ENCODE data around the gene CHRM5. TPM values are rescaled to one million over a fixed set of nuclear protein-coding genes. Genes with fewer than 3 reads are reported as not detected.

The CHRM5 gene
- total RNA-seq, 1 donor from 2014 or later = not detected

DNA sequence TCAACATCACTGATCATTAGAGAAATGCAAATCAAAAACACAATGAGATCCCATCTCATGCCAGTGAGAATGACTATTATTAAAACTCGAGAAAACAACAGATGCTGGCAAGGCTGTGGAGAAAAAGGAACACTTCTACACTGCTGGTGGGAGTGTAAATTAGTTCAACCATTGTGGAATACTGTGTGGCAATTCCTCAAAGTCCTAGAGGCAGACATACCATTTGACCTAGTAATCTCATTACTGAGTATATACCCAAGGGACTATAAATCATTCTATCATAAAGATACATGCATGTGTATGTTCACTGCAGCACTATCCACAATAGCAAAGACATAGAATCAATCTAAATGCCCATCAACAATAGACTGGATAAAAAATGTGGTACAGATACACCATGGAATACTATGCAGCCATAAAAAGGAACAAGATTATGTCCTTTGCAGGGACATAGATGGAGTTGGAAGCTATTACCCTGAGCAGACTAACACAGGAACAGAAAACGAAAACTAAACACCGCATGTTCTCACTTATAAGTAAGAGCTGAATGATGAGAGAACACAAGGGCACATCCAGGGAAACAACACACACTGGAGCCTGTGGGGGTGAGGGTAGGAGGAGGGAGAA, 85.9 kb downstream of the CHRM5 start:
- TF ChIP-seq, protein P1, sequence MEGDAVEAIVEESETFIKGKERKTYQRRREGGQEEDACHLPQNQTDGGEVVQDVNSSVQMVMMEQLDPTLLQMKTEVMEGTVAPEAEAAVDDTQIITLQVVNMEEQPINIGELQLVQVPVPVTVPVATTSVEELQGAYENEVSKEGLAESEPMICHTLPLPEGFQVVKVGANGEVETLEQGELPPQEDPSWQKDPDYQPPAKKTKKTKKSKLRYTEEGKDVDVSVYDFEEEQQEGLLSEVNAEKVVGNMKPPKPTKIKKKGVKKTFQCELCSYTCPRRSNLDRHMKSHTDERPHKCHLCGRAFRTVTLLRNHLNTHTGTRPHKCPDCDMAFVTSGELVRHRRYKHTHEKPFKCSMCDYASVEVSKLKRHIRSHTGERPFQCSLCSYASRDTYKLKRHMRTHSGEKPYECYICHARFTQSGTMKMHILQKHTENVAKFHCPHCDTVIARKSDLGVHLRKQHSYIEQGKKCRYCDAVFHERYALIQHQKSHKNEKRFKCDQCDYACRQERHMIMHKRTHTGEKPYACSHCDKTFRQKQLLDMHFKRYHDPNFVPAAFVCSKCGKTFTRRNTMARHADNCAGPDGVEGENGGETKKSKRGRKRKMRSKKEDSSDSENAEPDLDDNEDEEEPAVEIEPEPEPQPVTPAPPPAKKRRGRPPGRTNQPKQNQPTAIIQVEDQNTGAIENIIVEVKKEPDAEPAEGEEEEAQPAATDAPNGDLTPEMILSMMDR (IDR thresholded peaks at IDR 0.05; ENCODE audit: partially characterized antibody, unreplicated experiment) = no peak
- H3K4me1 Mint-ChIP-seq (ENCODE audit: low read depth, unreplicated experiment) = no peaks in the 10 kb centered on the region
- peaks cover 7% of the 10 kb centered on the region for H3K9me3 Mint-ChIP-seq (ENCODE audit: unreplicated experiment)
- no peak overlapping the region for H3K27ac Mint-ChIP-seq (ENCODE audit: unreplicated experiment)
- peaks cover 28% of the 10 kb centered on the region for H3K36me3 Mint-ChIP-seq (ENCODE audit: unreplicated experiment)
- no peak for DNase-seq
- no peaks in the 10 kb centered on the region for H3K27me3 Mint-ChIP-seq (ENCODE audit: unreplicated experiment)
- H3K4me3 Mint-ChIP-seq (ENCODE audit: unreplicated experiment) = no peak overlapping the region

DNA sequence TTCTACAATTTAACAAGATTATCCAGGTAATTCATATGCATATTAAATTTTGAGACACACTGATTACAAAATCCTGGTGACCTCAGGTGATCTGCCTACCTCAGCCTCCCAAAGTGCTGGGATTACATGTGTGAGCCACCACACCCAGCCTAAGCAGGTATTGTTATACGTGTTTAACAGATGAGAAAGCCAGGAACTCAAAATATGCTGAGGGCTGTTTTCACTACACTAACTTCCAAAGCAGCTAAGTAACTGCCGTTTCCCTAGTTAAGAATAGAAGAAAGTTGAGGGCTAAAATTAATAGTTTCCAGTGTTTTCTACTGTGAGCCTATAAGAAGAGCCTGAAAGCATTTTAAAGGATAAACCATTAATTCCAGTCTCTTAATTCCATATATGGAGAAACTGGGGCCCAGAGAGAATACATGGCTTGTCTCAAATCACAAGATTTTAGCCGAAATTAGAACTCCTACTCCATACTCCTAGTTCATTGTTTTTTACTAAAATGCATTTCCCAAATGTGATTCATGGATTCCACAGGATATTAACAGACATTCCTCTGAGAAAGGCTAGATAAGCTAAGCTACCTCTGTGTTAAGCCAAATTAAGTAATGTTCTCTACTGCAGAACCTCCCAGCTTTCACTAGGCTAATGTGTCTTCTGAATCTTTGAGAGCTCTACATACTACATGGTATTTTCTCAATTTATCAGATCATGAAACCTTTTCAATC, 87.7 kb downstream of the CHRM5 start:
- H3K36me3 Mint-ChIP-seq (ENCODE audit: unreplicated experiment) = peaks cover 15% of the 10 kb centered on the region
- no peaks in the 10 kb centered on the region for H3K4me1 Mint-ChIP-seq (ENCODE audit: low read depth, unreplicated experiment)
- peaks cover 2% of the 10 kb centered on the region for H3K27me3 Mint-ChIP-seq (ENCODE audit: unreplicated experiment)
- TF ChIP-seq, protein P1 (IDR thresholded peaks at IDR 0.05; ENCODE audit: partially characterized antibody, unreplicated experiment) = no peak
- DNase-seq = no peak
- no peak overlapping the region for H3K27ac Mint-ChIP-seq (ENCODE audit: unreplicated experiment)
- no peak overlapping the region for H3K4me3 Mint-ChIP-seq (ENCODE audit: unreplicated experiment)
- H3K9me3 Mint-ChIP-seq (ENCODE audit: unreplicated experiment) = peaks cover 3% of the 10 kb centered on the region

DNA sequence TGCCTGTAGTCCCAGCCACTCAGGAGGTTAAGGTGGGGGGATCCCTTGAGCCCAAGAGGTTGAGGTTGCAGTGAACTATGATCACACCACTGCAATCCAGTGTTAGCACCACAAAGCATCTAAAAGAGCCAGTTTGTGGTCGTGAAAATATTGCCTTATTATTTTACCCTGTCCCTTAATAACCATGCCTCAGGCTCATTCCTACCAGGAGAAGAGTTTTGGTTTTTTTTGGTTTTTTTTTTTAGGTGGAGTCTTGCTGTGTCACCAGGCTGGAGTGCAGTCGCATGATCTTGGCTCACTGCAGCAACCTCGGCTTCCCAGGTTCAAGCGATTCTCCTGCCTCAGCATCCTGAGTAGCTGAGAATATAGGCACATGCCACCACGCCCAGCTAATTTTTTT, 88.6 kb downstream of the CHRM5 start:
- no peak overlapping the region for H3K4me3 Mint-ChIP-seq (ENCODE audit: unreplicated experiment)
- DNase-seq = no peak
- TF ChIP-seq, protein P1 (IDR thresholded peaks at IDR 0.05; ENCODE audit: partially characterized antibody, unreplicated experiment) = no peak
- H3K9me3 Mint-ChIP-seq (ENCODE audit: unreplicated experiment) = no peaks in the 10 kb centered on the region
- H3K4me1 Mint-ChIP-seq (ENCODE audit: low read depth, unreplicated experiment) = no peaks in the 10 kb centered on the region
- peaks cover 2% of the 10 kb centered on the region for H3K27me3 Mint-ChIP-seq (ENCODE audit: unreplicated experiment)
- no peak overlapping the region for H3K27ac Mint-ChIP-seq (ENCODE audit: unreplicated experiment)
- peaks cover 11% of the 10 kb centered on the region for H3K36me3 Mint-ChIP-seq (ENCODE audit: unreplicated experiment)

DNA sequence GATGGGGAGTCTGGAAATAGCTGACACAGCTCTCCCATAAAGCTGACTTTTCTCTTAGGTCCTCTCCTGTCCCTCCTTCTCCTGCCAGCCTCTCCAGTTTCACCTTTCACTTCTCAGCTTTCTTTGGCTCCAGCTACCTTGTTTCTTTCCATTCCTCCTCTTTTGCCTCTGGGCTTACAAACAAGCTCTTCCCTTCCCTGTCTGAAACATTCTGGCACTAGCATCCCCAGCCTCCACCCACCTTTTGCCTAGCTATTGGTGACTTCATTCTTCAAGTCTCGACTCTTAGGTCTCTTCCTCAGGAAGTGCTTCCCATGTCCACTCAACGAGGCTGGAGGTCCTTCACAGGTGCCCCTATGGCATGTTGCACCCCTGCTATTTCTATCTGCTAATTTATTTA, 91.2 kb downstream of the CHRM5 start:
- Mint-ChIP-seq H3K27me3 (ENCODE audit: unreplicated experiment) (peaks cover 2% of the 10 kb centered on the region), H3K27ac (ENCODE audit: unreplicated experiment) (no peak overlapping the region), H3K4me3 (ENCODE audit: unreplicated experiment) (no peak overlapping the region), H3K4me1 (ENCODE audit: low read depth, unreplicated experiment) (no peaks in the 10 kb centered on the region), H3K36me3 (ENCODE audit: unreplicated experiment) (no peaks in the 10 kb centered on the region), H3K9me3 (ENCODE audit: unreplicated experiment) (no peaks in the 10 kb centered on the region)
- DNase-seq = no peak
- TF ChIP-seq, protein P1 (IDR thresholded peaks at IDR 0.05; ENCODE audit: partially characterized antibody, unreplicated experiment) = no peak

DNA sequence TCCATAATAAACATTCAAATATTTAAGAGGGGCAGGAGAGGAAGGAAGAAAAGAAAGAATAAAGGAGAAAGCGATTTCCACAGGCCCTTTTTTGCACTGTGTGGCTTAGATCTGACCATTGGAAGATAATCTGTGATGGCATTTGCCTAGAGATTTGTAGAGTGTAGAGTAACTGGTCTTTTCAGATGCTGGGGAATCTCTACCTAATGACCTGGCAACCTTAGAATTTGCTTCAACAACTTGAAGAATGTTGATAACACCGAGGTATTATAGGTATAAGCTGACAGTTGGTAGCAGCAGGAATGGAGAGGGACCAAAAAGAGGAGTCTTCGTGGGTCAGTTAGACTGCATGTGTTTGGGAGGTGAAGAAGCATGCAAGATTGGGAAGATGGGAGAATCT, 91.6 kb downstream of the CHRM5 start:
- no peak for DNase-seq
- Mint-ChIP-seq H3K4me3 (ENCODE audit: unreplicated experiment) (no peak overlapping the region), H3K4me1 (ENCODE audit: low read depth, unreplicated experiment) (no peaks in the 10 kb centered on the region), H3K27ac (ENCODE audit: unreplicated experiment) (no peak overlapping the region), H3K36me3 (ENCODE audit: unreplicated experiment) (no peaks in the 10 kb centered on the region), H3K27me3 (ENCODE audit: unreplicated experiment) (peaks cover 2% of the 10 kb centered on the region), H3K9me3 (ENCODE audit: unreplicated experiment) (no peaks in the 10 kb centered on the region)
- TF ChIP-seq, protein P1 (IDR thresholded peaks at IDR 0.05; ENCODE audit: partially characterized antibody, unreplicated experiment) = no peak
